GM12872 (cell line): ENCODE measurements around the gene MRPS27.

Source experiments
- CTCF ChIP-seq: IDR thresholded peaks from 3 replicates; pipeline ENCODE4 v1.5.1; 2011; ENCODE audit warnings: low read depth, mild to moderate bottlenecking, low read length, moderate library complexity; ENCODE audit not compliant: insufficient read depth

Gene MRPS27

DNA sequence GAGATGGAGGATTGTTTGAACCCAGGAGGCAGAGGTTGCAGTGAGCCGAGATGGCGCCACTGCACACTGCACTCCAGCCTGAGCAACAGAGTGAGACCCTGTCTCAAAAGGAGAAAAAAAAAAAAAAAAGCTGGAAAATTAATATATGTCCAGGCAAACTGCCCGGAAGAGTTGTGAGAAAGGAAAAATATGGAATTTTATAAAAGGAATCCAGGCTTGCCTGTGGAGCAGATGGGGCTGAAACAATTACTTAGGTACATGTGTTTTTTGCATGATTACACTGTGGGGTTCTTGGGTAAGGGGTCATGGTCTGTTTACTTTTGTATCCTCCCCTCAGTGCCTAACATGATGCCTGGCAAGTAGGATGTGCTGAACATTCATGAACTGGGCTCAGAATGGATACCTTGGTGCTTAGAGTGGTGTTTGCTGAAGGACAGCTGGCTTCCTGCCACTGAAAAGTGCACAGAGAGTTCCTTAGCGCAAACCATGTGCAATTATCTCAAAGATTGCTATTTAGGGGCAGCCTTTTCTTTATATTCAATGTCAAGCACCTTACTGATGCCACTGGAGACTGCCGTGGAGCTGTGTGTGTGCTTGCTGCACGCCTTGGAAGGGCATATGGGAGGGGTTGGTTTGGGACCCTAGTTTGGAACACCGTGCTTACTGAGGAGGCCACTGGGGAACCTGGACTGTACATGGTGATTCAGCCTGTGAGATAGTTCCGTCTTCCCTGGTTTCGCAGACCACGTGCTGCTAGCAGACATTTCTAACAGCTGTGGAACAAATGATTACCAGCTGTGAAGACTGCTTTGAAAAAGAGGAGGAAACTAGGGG, 134.3 kb downstream of the MRPS27 start:
- TF ChIP-seq CTCF, result no peak

DNA sequence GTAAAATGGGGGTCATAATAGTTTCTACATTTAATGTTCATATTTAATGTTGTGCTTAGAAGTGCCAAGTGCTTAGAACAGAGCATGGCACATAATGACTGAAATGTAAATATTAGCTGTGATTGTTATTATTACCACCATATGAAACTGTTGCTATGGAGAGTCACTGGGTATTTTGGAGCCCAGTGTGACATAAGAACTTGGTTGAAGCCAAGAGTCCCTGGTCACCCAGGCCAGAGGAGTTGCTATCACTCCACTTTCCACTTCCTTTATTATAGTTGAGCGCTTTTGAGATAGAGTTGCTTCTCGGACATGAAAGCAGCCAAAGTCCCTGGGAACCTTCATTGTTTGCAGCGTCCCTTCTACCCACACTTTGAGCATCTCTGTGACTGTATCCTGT, 135.6 kb downstream of the MRPS27 start:
- TF ChIP-seq CTCF, result no peak

GRCh38 chr5:72183101-72183520, 136.9 kb downstream of the MRPS27 start:
- TF ChIP-seq CTCF, result no peak

GRCh38 chr5:72182686-72183085, 137.4 kb downstream of the MRPS27 start:
- no peak for TF ChIP-seq CTCF

DNA sequence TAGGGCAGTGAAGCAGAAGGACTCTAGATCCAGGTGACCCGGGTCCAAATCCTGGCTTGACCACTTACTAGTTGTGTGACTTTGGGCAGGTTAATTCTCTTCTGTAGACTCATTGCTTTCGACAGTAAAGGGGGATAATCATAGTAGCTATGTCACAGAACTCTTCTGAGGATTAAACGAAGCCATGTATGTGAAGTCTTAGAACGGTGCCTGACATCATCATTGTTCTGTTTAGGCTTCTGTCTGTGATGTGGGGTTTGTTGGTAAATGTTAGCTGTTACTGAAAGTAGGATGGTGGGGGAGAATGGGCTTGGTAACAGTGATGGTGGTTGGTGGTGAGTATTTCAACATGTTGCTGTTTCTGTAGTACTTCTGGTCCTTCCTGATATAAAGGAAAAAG, 139.1 kb downstream of the MRPS27 start:
- TF ChIP-seq CTCF, result no peak

DNA sequence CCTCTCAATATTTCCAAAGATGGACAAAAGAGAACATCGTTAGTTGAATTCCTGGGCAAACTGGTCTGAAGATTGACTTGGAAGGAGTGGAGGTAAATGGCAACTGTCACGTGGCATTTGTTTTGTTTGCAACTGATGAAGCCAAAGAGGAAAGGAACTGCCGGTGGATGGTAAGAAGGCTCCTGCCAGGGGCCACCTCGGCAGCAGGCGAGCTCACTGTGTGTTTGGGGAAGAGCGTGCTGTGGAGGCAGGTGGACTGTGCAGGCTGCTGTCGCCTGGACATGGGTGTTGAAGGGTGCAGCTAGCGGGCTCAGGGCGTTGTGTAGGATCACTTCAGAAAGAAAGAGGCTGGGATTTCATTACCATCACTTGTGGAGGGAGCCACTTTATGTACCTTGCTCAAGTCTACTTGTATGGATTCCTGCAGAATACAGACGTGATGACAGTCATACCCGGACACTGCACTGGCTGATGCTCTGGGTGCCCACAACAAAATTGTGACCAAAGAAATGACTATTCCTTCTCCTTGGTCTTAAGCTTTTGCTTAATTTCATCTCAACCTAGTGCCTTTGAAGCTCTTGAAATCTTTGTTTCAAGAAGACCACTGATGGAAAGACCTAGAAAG, 140.1 kb downstream of the MRPS27 start:
- no peak for TF ChIP-seq CTCF

- TF ChIP-seq CTCF, result no peak
Measured at GRCh38 chr5:72179028-72179815, 140.8 kb downstream of the MRPS27 start.
